Common myeloid progenitor, CD34-positive (primary cell): ENCODE measurements around the gene JAKMIP2.

Experiments used
- CTCF ChIA-PET: fragments of 350-600 bp; sonication (Branson Sonifier 250); formaldehyde crosslinking; loops from one replicate; lab custom pipeline; 2021; ENCODE audit warnings: antibody characterized with exemption; lab: Charles Lee
- POLR2A ChIA-PET: fragments of 350-600 bp; sonication (Branson Sonifier 250); formaldehyde crosslinking; loops from one replicate; lab custom pipeline; 2021; ENCODE audit warnings: antibody characterized with exemption; lab: Charles Lee
- DNase-seq, 3 donors: peaks; one replicate each; pipeline versions ENCODE4 v3.0.0 to v3.0.0-alpha.2; 2013
- H3K27ac ChIP-seq, 2 experiments: 1 replicate in 1 of 2; 2 replicates in 1 of 2; pipeline ENCODE4 v1.7.0; 2013; ENCODE audit warnings: inconsistent platforms in 2 of 2, low read length in 2 of 2, mild to moderate bottlenecking in 2 of 2, low read depth in 1 of 2, moderate library complexity in 1 of 2; ENCODE audit not compliant: severe bottlenecking in 2 of 2, insufficient read depth in 1 of 2, poor library complexity in 1 of 2
- H3K27me3 ChIP-seq, 5 experiments: replicated peaks in 2 of 5; 1 replicate in 3 of 5; 2 replicates in 2 of 5; pipeline versions ENCODE4 v1.6.1 to v1.7.0; 2013; ENCODE audit warnings: low read length in 4 of 5, mild to moderate bottlenecking in 2 of 5, moderate library complexity in 2 of 5, inconsistent platforms in 1 of 5; ENCODE audit not compliant: insufficient read depth in 5 of 5, control insufficient read depth in 4 of 5
- H3K36me3 ChIP-seq, 4 experiments: 1 replicate in 2 of 4; 2 replicates in 2 of 4; pipeline versions ENCODE4 v1.6.1 to v1.7.0; 2013; ENCODE audit warnings: low read length in 3 of 4, control low read depth in 1 of 4, mild to moderate bottlenecking in 1 of 4; ENCODE audit not compliant: control insufficient read depth in 4 of 4, insufficient read depth in 4 of 4
- H3K4me1 ChIP-seq, 4 experiments: 1 replicate in 3 of 4; 2 replicates in 1 of 4; pipeline versions ENCODE4 v1.6.1 to v1.7.1; 2013; ENCODE audit warnings: low read length in 3 of 4, mild to moderate bottlenecking in 3 of 4, control low read depth in 1 of 4, inconsistent platforms in 1 of 4, moderate library complexity in 1 of 4; ENCODE audit not compliant: control insufficient read depth in 4 of 4, insufficient read depth in 4 of 4; ENCODE audit errors: control extremely low read depth in 1 of 4
- H3K4me3 ChIP-seq, 7 experiments: 1 replicate in 4 of 7; 2 replicates in 3 of 7; pipeline versions ENCODE4 v1.5.1 to v1.7.0; 2013; ENCODE audit warnings: mild to moderate bottlenecking in 7 of 7, low read length in 6 of 7, moderate library complexity in 6 of 7, inconsistent platforms in 2 of 7, low read depth in 2 of 7, control low read depth in 1 of 7; ENCODE audit not compliant: insufficient read depth in 4 of 7, control insufficient read depth in 1 of 7; ENCODE audit errors: extremely low read depth in 1 of 7
- H3K9me3 ChIP-seq, 5 experiments: 1 replicate in 4 of 5; 2 replicates in 1 of 5; pipeline versions ENCODE4 v1.6.1 to v1.7.1; 2013; ENCODE audit warnings: low read length in 4 of 5, mild to moderate bottlenecking in 2 of 5, inconsistent platforms in 1 of 5, low read depth in 1 of 5, moderate library complexity in 1 of 5; ENCODE audit not compliant: control insufficient read depth in 4 of 5, insufficient read depth in 2 of 5; ENCODE audit errors: control extremely low read depth in 1 of 5
- whole genome bisulfite sequencing: methylation state at CpG from one replicate; pipeline ENCODE4 v1.1.5; 2013; ENCODE audit not compliant: insufficient coverage; 5-methylcytosine and 5-hydroxymethylcytosine counted together

JAKMIP2 gene

GRCh38 chr5:147687118-147687517, 95.4 kb downstream of the JAKMIP2 start:
- Histone ChIP-seq H3K4me3 (no peak overlapping the region), H3K27ac (no peak overlapping the region), H3K27me3 (no peaks in the 10 kb centered on the region), H3K4me1 (no peaks in the 10 kb centered on the region), H3K9me3 (no peaks in the 10 kb centered on the region), H3K36me3 (peaks cover 0 to 2% (median under 1%) of the 10 kb centered on the region in 4 experiments)
- DNase-seq: no peak
- ChIA-PET CTCF (no interaction called here), POLR2A (no interaction called here)
- WGBS: 100% methylated on average over 1 of the region's 2 CpGs

GRCh38 chr5:147686421-147686820, 96.1 kb downstream of the JAKMIP2 start:
- Histone ChIP-seq H3K27me3 (no peaks in the 10 kb centered on the region), H3K36me3 (peaks cover 0 to 2% (median 0%) of the 10 kb centered on the region in 4 experiments), H3K4me1 (no peaks in the 10 kb centered on the region), H3K9me3 (no peaks in the 10 kb centered on the region), H3K27ac (no peak overlapping the region), H3K4me3 (no peak overlapping the region)
- 100% methylated on average over 1 of the region's 2 CpGs for WGBS
- ChIA-PET CTCF (no interaction called here), POLR2A (no interaction called here)
- DNase-seq: no peak

GRCh38 chr5:147685993-147686392, 96.5 kb downstream of the JAKMIP2 start:
- ChIA-PET POLR2A (no interaction called here), CTCF (no interaction called here)
- no peak overlapping the region for H3K27ac ChIP-seq
- no peaks in the 10 kb centered on the region for H3K4me1 ChIP-seq
- no peaks in the 10 kb centered on the region for H3K9me3 ChIP-seq
- peaks cover 0 to 2% (median 0%) of the 10 kb centered on the region in 4 experiments for H3K36me3 ChIP-seq
- no peak for DNase-seq
- no peaks in the 10 kb centered on the region for H3K27me3 ChIP-seq
- H3K4me3 ChIP-seq: no peak overlapping the region
- 100% methylated on average over 3 of the region's 3 CpGs for WGBS

- POLR2A ChIA-PET: no interaction called here
- no peak for DNase-seq
- Histone ChIP-seq H3K36me3 (peaks cover 1 to 17% (median 6%) of the 10 kb centered on the region in 4 experiments), H3K27me3 (no peaks in the 10 kb centered on the region), H3K4me3 (no peak overlapping the region), H3K27ac (no peak overlapping the region), H3K9me3 (no peaks in the 10 kb centered on the region), H3K4me1 (no peaks in the 10 kb centered on the region)
- CTCF ChIA-PET: no interaction called here
- WGBS: no CpG with 5 or more reads among the region's 2 CpGs
These were observed 107.4 kb downstream of the JAKMIP2 start for GRCh38 chr5:147675168-147675567.

- Histone ChIP-seq H3K27ac (no peak overlapping the region), H3K4me1 (no peaks in the 10 kb centered on the region), H3K9me3 (no peaks in the 10 kb centered on the region), H3K4me3 (no peak overlapping the region), H3K36me3 (peaks cover 4 to 21% (median 8%) of the 10 kb centered on the region in 4 experiments), H3K27me3 (no peaks in the 10 kb centered on the region)
- 100% methylated on average over 1 of the region's 4 CpGs for WGBS
- CTCF ChIA-PET: interaction anchor here (1.3 kb wide), 1 partner anchor 149 kb away, joined by 4 read pairs; no protein-coding TSS in a partner anchor
- no peak for DNase-seq
- POLR2A ChIA-PET: no interaction called here
These were observed 108.1 kb downstream of the JAKMIP2 start for GRCh38 chr5:147674411-147674810.

GRCh38 chr5:147673791-147674190, 108.7 kb downstream of the JAKMIP2 start:
- CTCF ChIA-PET: interaction anchor here (1.3 kb wide), 1 partner anchor 149 kb away, joined by 4 read pairs; no protein-coding TSS in a partner anchor
- Histone ChIP-seq H3K27ac (no peak overlapping the region), H3K4me3 (no peak overlapping the region), H3K27me3 (no peaks in the 10 kb centered on the region), H3K9me3 (no peaks in the 10 kb centered on the region), H3K36me3 (peaks cover 6 to 24% (median 8%) of the 10 kb centered on the region in 4 experiments), H3K4me1 (no peaks in the 10 kb centered on the region)
- POLR2A ChIA-PET: no interaction called here
- no peak for DNase-seq
- WGBS: 100% methylated on average over 1 of the region's 2 CpGs

GRCh38 chr5:147673266-147673665, 109.3 kb downstream of the JAKMIP2 start:
- Histone ChIP-seq H3K9me3 (no peaks in the 10 kb centered on the region), H3K4me1 (no peaks in the 10 kb centered on the region), H3K4me3 (no peak overlapping the region), H3K27ac (no peak overlapping the region), H3K27me3 (no peaks in the 10 kb centered on the region), H3K36me3 (peaks cover 8 to 24% (median 10%) of the 10 kb centered on the region in 4 experiments)
- DNase-seq: no peak
- POLR2A ChIA-PET: no interaction called here
- CTCF ChIA-PET: no interaction called here
- WGBS: 78% methylated on average over 3 of the region's 3 CpGs
